HepG2 (cell line): ENCODE results near the gene LONP1. TPM values are rescaled to one million over a fixed set of nuclear protein-coding genes. Genes with fewer than 3 reads are reported as not detected.

Experiments used
- GTF2F1 ChIP-seq: fragments of 150-350 bp; IDR thresholded peaks from 2 replicates; pipeline ENCODE4 v1.6.1; 2014; ENCODE audit warnings: low read length
- MIER2 ChIP-seq: IDR thresholded peaks from 2 replicates; pipeline ENCODE4 v1.6.1; 2016; ENCODE audit warnings: missing biosample characterization, missing genetic modification reagents
- PTBP1 ChIP-seq: fragments of 200-400 bp; formaldehyde crosslinking; IDR thresholded peaks from 2 replicates; pipeline ENCODE4 v1.6.1; 2018; ENCODE audit warnings: low read length, low read depth; ENCODE audit not compliant: poor library complexity, severe bottlenecking
- U2AF1 ChIP-seq: fragments of 200-400 bp; formaldehyde crosslinking; optimal IDR thresholded peaks from 2 replicates; pipeline ENCODE3; 2017; ENCODE audit warnings: mild to moderate bottlenecking, low read depth, low read length
- ZBTB7B ChIP-seq: sonication (generic); formaldehyde crosslinking; IDR thresholded peaks from 2 replicates; pipeline ENCODE4 v1.4.0; 2020; ENCODE audit warnings: missing genetic modification reagents
- ZGPAT ChIP-seq: IDR thresholded peaks from 2 replicates; pipeline ENCODE4 v1.6.1; 2016; ENCODE audit warnings: mild to moderate bottlenecking
- ZKSCAN8 ChIP-seq: IDR thresholded peaks from 2 replicates; pipeline ENCODE4 v1.6.1; 2016; ENCODE audit warnings: borderline replicate concordance, missing genetic modification reagents, missing compliant biosample characterization
- ZNF317 ChIP-seq: sonication (generic); formaldehyde crosslinking; IDR thresholded peaks from 2 replicates; pipeline ENCODE4 v1.5.0; 2020; ENCODE audit warnings: mild to moderate bottlenecking, missing genetic modification reagents
- ZNF547 ChIP-seq: sonication (generic); formaldehyde crosslinking; IDR thresholded peaks from 2 replicates; pipeline ENCODE4 v1.5.1; 2020; ENCODE audit warnings: mild to moderate bottlenecking, missing genetic modification reagents
- ZNF552 ChIP-seq: sonication (generic); formaldehyde crosslinking; IDR thresholded peaks from 2 replicates; pipeline ENCODE4 v1.9.0; 2022; ENCODE audit warnings: missing genetic modification reagents, mild to moderate bottlenecking, borderline replicate concordance
- ZNF646 ChIP-seq: sonication (generic); formaldehyde crosslinking; IDR thresholded peaks from 2 replicates; pipeline ENCODE4 v1.9.0; 2021; ENCODE audit warnings: mild to moderate bottlenecking, missing genetic modification reagents
- polyA plus RNA-seq, 8 experiments: library from polyadenylated mRNA; depleted of rRNA in 3 of 8; stranded (reverse) in 7 of 8; unstranded in 1 of 8; fragments of >200 nt; fragmentation: Illumina TruSeq in 4 of 8; extraction: Trizol in 4 of 8; gene quantifications; 2 replicates each; pipeline versions ENCODE4 v1.2.1 to v1.2.3, GENCODE V29; 2011 to 2016; ENCODE audit warnings: low read depth in 4 of 8, missing spikeins in 1 of 8, mixed read lengths in 1 of 8; ENCODE audit not compliant: insufficient read depth in 1 of 8
- total RNA-seq, 5 experiments: library from RNA; depleted of rRNA; stranded (reverse); fragments of >200 nt; fragmentation: Illumina TruSeq; extraction: Trizol; gene quantifications; 2 replicates each; pipeline ENCODE4 v1.2.3, GENCODE V29; 2016; ENCODE audit warnings: low read depth in 1 of 5
- TF ChIP-seq, protein P1 (sequence below): sonication (generic); formaldehyde crosslinking; IDR thresholded peaks from 2 replicates; pipeline ENCODE4 v1.8.1; 2022; ENCODE audit warnings: low read depth, mild to moderate bottlenecking, missing genetic modification reagents
- TF ChIP-seq, protein P2 (sequence below): sonication (generic); formaldehyde crosslinking; IDR thresholded peaks from 2 replicates; pipeline ENCODE4 v1.4.0; 2020; ENCODE audit warnings: mild to moderate bottlenecking, missing genetic modification reagents

The LONP1 gene
- total and polyA plus RNA-seq, 2 of the 13 experiments (the other 11 are each of a cell fraction or from before 2014, with no cell fraction given), result 59.5 to 76.8 TPM

DNA sequence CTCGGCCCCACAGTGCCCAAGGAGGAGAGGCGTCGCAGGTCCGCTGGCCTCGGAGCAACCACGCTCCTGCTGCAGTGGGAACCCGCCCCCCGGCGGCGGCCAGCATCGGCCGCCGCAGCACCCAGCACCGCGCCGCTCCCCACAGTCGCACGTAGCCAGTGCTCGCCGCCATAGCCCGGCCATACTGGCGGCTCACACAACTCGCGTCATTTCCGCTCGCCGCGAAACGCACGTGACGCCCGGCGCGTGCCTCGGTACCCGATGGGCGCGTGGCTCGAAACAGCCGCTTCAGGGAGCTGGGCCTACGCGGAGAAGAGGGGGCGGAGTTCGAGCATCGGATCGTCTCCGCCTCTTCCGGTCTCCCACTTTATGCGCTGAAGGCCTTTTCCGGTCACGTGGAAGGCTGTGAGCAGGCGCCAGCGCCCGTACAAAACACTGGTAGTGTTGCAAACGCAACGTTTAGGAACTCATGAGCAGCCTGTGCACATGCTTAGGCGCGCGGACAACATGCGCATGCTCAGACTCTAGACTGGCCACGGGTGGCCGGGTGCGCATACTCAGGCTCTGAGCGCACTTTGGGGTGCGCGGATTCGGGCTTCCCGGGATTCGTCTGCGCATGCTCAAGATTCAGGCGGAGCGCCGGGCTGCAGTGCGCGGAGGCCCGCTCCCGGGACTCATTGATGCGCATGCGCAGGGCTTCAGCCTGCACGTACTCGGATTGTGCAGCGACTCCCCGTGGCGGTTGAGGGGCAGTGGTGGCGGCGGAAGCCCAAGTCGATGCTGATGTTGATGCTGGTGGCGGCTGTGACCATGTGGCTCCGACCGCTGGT is at the start of gene LONP1, which contains the start of gene CATSPERD (continued):
- TF ChIP-seq ZBTB7B (peak; percentile 48; the same call in 1 of the 2 replicates), ZGPAT (CRISPR knock-in tag) (peak; percentile 89), ZNF547 (CRISPR knock-in tag) (peak; percentile 92), ZNF646 (no peak), PTBP1 (no peak), U2AF1 (peak; percentile 52), GTF2F1 (no peak), ZNF317 (CRISPR knock-in tag) (peak; percentile 42; the same call in 1 of the 2 replicates), MIER2 (CRISPR knock-in tag) (peak; percentile 60; the same call in 1 of the 2 replicates), ZNF552 (CRISPR knock-in tag) (peak; percentile 66; the same call in 1 of the 2 replicates), ZKSCAN8 (peak; percentile 63; the same call in 1 of the 2 replicates)
- TF ChIP-seq, protein P1, sequence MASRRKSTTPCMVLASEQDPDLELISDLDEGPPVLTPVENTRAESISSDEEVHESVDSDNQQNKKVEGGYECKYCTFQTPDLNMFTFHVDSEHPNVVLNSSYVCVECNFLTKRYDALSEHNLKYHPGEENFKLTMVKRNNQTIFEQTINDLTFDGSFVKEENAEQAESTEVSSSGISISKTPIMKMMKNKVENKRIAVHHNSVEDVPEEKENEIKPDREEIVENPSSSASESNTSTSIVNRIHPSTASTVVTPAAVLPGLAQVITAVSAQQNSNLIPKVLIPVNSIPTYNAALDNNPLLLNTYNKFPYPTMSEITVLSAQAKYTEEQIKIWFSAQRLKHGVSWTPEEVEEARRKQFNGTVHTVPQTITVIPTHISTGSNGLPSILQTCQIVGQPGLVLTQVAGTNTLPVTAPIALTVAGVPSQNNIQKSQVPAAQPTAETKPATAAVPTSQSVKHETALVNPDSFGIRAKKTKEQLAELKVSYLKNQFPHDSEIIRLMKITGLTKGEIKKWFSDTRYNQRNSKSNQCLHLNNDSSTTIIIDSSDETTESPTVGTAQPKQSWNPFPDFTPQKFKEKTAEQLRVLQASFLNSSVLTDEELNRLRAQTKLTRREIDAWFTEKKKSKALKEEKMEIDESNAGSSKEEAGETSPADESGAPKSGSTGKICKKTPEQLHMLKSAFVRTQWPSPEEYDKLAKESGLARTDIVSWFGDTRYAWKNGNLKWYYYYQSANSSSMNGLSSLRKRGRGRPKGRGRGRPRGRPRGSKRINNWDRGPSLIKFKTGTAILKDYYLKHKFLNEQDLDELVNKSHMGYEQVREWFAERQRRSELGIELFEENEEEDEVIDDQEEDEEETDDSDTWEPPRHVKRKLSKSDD, result peak; percentile 73
- TF ChIP-seq, protein P2, sequence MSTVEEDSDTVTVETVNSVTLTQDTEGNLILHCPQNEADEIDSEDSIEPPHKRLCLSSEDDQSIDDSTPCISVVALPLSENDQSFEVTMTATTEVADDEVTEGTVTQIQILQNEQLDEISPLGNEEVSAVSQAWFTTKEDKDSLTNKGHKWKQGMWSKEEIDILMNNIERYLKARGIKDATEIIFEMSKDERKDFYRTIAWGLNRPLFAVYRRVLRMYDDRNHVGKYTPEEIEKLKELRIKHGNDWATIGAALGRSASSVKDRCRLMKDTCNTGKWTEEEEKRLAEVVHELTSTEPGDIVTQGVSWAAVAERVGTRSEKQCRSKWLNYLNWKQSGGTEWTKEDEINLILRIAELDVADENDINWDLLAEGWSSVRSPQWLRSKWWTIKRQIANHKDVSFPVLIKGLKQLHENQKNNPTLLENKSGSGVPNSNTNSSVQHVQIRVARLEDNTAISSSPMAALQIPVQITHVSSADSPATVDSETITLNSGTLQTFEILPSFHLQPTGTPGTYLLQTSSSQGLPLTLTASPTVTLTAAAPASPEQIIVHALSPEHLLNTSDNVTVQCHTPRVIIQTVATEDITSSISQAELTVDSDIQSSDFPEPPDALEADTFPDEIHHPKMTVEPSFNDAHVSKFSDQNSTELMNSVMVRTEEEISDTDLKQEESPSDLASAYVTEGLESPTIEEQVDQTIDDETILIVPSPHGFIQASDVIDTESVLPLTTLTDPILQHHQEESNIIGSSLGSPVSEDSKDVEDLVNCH (CRISPR knock-in tag), result no peak
